Ascending aorta (tissue), 2 donors: Measurements from ENCODE around the gene TECR. TPM values are rescaled to one million over a fixed set of nuclear protein-coding genes. Genes with fewer than 3 reads are reported as not detected.
"Not testable (repeated sequence)": the region's sequence is repeated elsewhere in the genome, so short reads cannot be mapped to it uniquely, and the experiment has no call there.

Experiments used
- DNase-seq, 2 donors: peaks; one replicate each; pipeline ENCODE4 v3.0.0-alpha.2; 2019; ENCODE audit warnings: low spot score in 2 of 2
- H3K27ac ChIP-seq, 2 donors: fragments of 200-600 bp; sonication (generic); one replicate each; pipeline ENCODE4 v1.5.1; 2016 to 2017; ENCODE audit warnings: mild to moderate bottlenecking in 1 of 2
- H3K27me3 ChIP-seq: fragments of 200-600 bp; sonication (generic); one replicate; pipeline ENCODE4 v1.5.1; 2017
- H3K36me3 ChIP-seq, 2 donors: fragments of 200-600 bp; sonication (generic); one replicate each; pipeline ENCODE4 v1.5.1; 2016
- H3K4me1 ChIP-seq, 2 donors: fragments of 200-600 bp; sonication (generic); one replicate each; pipeline ENCODE4 v1.5.1; 2016 to 2017; ENCODE audit warnings: mild to moderate bottlenecking in 1 of 2
- H3K4me3 ChIP-seq, 2 donors: fragments of 200-600 bp; sonication (generic); one replicate each; pipeline ENCODE4 v1.5.1; 2016 to 2017; ENCODE audit warnings: mild to moderate bottlenecking in 1 of 2
- H3K9me3 ChIP-seq, 2 donors: fragments of 200-600 bp; sonication (generic); one replicate each; pipeline ENCODE4 v1.5.1; 2016
- CTCF ChIP-seq, 3 experiments: fragments of 200-600 bp in 2 of 3; fragments of 450-650 bp in 1 of 3; sonication (generic) in 2 of 3; IDR thresholded peaks; one replicate each; pipeline ENCODE4 v1.5.1; 2016 to 2019; ENCODE audit warnings: antibody characterized with exemption in 3 of 3, mild to moderate bottlenecking in 1 of 3, moderate library complexity in 1 of 3
- intact Hi-C: fragments of 100-400 bp; cut with DNase I; formaldehyde crosslinking; loops from one replicate; pipeline ENCODE4 v1.15.1; 2023
- total RNA-seq: library from RNA; depleted of rRNA; stranded (reverse); fragments of >200 nt; gene quantifications from one replicate; pipeline ENCODE4 v1.1.0, GENCODE V29; 2016

The TECR gene
- total RNA-seq, 1 donor from 2014 or later = 88.7 TPM

- TF ChIP-seq CTCF (IDR thresholded peaks at IDR 0.05) = no peak
- DNase-seq = no peak
- no peaks in the 10 kb centered on the region for H3K9me3 ChIP-seq
- H3K36me3 ChIP-seq = no peaks in the 10 kb centered on the region
- no peaks in the 10 kb centered on the region for H3K27me3 ChIP-seq
- intact Hi-C loops = no loop called here
- no peak overlapping the region for H3K27ac ChIP-seq
- H3K4me3 ChIP-seq = no peak overlapping the region
- H3K4me1 ChIP-seq = no peaks in the 10 kb centered on the region
Observed at GRCh38 chr19:14612657-14613056, 83.3 kb downstream of the TECR start.

- H3K27ac ChIP-seq, H3K27me3 ChIP-seq, H3K36me3 ChIP-seq, H3K9me3 ChIP-seq, H3K4me3 ChIP-seq, H3K4me1 ChIP-seq, DNase-seq, intact Hi-C loops: not testable (repeated sequence)
Observed at GRCh38 chr19:14613399-14614098, 84.2 kb downstream of the TECR start.

GRCh38 chr19:14614099-14614412 is 84.7 kb downstream of the TECR start:
- Histone ChIP-seq H3K4me3 (no peak overlapping the region), H3K36me3 (no peaks in the 10 kb centered on the region), H3K4me1 (no peaks in the 10 kb centered on the region), H3K27me3 (no peaks in the 10 kb centered on the region), H3K9me3 (peaks cover 0 to 4% of the 10 kb centered on the region in 2 donors), H3K27ac (no peak overlapping the region)
- intact Hi-C loops = no loop called here
- DNase-seq = no peak
- TF ChIP-seq CTCF (IDR thresholded peaks at IDR 0.05) = no peak

Other genes starting within 250 kb of the TECR start
- 201 TPM for gene ADGRE5, start 148.2 kb upstream of the TECR start, total RNA-seq
- gene DDX39A, start 110.3 kb upstream of the TECR start, total RNA-seq = 83.4 TPM
- 231 TPM for gene PKN1, start 96.3 kb upstream of the TECR start, total RNA-seq
- 17.1 TPM for gene PTGER1, start 54.2 kb upstream of the TECR start, total RNA-seq
- gene GIPC1, start 33.5 kb upstream of the TECR start, total RNA-seq = 123 TPM
- gene DNAJB1, start 11.2 kb upstream of the TECR start, total RNA-seq = 73.8 TPM
- gene NDUFB7, start 42.5 kb downstream of the TECR start, total RNA-seq = 612 TPM
- not detected for gene CLEC17A, start 53.5 kb downstream of the TECR start, total RNA-seq
- not detected for gene ADGRE3, start 145.2 kb downstream of the TECR start, total RNA-seq
- gene ZNF333, start 160.5 kb downstream of the TECR start, total RNA-seq = 33.7 TPM
- 0.21 TPM for gene ADGRE2, start 249.0 kb downstream of the TECR start, total RNA-seq